GM18870 (cell line): ENCODE measurements around the gene ABRACL.
"Not testable (repeated sequence)": the region's sequence is repeated elsewhere in the genome, so short reads cannot be mapped to it uniquely, and the experiment has no call there.

ENCODE experiments used
- ATAC-seq: cut with Tn5 transposase; IDR thresholded peaks from one replicate; pipeline ENCODE4 v1.9.1; 2021; ENCODE audit warnings: moderate library complexity; ENCODE audit not compliant: unreplicated experiment

ABRACL gene

GRCh38 chr6:139010674-139011073 is 17.9 kb upstream of the ABRACL start:
- ATAC-seq, result no peak

DNA sequence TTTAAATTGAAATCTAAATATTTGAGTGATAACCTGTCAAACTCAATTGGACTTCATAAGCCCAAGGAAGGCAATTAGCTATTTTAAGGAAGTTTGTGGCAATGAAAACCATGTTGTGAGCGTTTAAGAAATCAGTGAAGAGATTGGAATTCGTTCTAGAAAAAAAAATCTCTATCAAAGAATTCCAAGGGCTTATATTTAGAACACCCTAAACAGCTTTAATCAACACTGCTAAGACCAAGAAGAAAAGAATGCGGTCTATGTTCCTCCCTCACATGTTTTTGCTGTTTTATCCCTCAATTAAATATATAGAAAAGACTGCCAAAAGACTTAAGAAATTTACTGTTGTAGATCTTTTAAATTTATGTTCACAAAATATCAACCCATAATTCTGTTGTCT is 16.6 kb upstream of the ABRACL start:
- no peak for ATAC-seq

DNA sequence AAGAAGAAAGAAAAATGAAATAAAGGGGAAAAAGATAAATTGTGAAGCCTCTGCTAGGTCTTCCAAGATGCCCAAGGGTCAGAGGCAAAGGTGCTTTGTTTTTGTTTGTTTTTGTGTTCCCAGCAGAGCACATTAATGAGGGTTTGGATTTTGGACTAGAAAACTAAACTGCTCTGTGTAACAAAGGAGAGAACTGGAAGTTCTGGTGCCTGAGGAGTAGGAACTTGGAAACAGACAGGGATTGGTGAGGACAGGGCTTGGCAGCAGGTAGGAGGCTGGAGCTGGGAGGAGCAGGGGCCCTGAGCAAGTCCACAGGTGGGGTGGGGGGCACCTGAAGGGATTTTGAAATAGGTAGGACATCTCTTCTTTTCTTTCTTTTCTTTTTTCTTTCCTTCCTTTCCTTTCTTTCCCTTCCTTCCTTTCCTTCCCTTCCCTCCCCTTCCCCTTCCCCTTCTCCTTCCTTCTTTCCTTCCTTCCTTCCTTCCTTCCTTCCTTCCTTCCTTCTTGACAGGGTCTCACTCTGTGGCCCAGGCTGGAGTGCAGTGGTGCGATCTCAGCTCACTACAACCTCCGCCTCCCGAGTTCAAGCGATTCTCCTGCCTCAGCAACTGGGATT is 15.3 kb upstream of the ABRACL start:
- ATAC-seq, result no peak

- ATAC-seq, result no peak
Observed at GRCh38 chr6:139014945-139015344, 13.6 kb upstream of the ABRACL start.

DNA sequence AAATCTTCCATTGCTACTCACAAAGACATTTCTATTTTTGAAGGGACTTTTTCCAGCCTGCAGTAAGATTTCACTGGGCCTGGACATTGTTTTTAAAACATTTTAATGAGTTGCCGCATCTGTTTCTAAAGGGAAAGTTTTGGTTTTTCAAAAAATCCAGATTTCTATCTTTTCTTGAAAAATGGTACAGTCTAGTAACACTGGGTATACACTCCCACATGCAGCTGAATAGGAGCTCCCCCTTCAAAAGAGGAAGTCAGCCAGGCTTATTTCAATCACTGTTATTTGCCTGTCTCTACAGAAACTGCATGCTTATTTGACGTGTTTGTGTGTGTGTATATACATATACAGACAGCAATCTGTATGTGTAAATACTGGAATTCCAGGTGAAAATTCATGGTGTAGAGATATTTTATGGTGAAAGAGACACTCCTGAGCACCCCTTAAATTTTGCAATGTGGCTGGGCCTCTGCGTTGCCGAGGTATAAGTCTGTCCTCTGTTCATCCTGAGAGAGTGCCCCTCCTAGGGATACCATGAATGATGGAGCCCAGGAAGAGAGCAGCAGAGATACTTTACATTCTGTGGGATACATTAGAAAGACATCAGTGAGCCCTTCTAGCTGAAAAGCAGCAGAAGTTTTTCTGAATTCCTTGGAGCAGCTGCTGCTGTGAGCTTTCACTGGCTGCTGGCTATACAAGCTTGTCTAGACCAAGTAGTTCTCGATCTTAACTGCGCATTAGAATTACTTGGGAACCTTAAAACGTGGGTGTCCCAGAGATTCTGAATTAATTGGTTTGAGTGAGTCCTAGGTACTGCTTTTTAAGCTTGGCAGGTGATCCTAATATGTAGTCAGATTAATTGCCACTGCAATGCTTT is 12.0 kb upstream of the ABRACL start:
- peak; percentile 80 for ATAC-seq

GRCh38 chr6:139017227-139017626 is 11.3 kb upstream of the ABRACL start:
- no peak for ATAC-seq

- ATAC-seq, result no peak
Observed at GRCh38 chr6:139019722-139020121, 8.8 kb upstream of the ABRACL start.

GRCh38 chr6:139020689-139021088 is 7.9 kb upstream of the ABRACL start:
- no peak for ATAC-seq

- ATAC-seq, result not testable (repeated sequence)
Observed at GRCh38 chr6:139025416-139025815, 3.1 kb upstream of the ABRACL start.

GRCh38 chr6:139027620-139028182 is 844 bp upstream of the ABRACL start:
- no peak for ATAC-seq

GRCh38 chr6:139028215-139028657 is 309 bp upstream of the ABRACL start:
- ATAC-seq, result peak; percentile 3

- ATAC-seq, result peak; percentile 26
Observed at GRCh38 chr6:139029470-139030227, 1.1 kb downstream of the ABRACL start.

GRCh38 chr6:139030228-139030963 is 1.9 kb downstream of the ABRACL start:
- ATAC-seq, result peak; percentile 76

GRCh38 chr6:139037490-139037889 is 8.9 kb downstream of the ABRACL start:
- no peak for ATAC-seq

DNA sequence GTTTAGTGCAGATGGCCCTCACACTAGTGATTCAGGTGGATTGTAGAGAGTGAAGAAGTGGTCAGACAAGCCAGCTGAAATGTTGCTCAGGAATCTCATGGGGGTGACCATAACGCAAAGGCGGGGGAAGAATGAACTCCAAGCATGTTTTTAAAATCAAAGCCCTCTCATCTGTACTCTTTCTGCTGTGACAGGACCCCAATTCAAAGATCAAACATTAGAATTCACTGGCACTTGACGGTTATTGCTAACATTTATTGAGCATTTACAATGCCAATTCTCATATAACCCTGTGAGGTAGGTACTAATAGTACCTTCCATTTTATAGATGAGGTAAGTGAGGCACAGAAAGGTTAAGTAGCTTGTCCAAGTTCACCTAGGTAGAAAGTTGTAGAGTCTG is 15.7 kb downstream of the ABRACL start:
- no peak for ATAC-seq

- no peak for ATAC-seq
Observed at GRCh38 chr6:139047677-139048076, 19.1 kb downstream of the ABRACL start.

DNA sequence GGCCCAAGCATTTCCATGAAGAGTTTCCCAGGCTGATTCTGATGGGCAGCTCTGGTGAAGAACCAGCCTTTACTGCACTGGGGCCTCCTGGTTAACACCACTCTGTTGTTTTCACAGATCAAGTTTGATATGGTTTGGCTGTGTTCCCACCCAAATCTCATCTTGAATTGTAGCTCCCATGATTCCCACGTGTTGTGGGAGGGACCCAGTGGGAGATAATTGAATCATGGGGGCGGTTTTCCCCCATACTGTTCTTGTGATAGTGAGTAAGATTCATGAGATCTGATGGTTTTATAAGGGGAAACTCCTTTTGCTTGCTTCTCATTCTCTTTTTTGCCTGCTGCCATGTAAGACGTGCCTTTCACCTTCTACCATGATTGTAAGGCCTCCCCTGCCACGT is 20.4 kb downstream of the ABRACL start:
- not testable (repeated sequence) for ATAC-seq

DNA sequence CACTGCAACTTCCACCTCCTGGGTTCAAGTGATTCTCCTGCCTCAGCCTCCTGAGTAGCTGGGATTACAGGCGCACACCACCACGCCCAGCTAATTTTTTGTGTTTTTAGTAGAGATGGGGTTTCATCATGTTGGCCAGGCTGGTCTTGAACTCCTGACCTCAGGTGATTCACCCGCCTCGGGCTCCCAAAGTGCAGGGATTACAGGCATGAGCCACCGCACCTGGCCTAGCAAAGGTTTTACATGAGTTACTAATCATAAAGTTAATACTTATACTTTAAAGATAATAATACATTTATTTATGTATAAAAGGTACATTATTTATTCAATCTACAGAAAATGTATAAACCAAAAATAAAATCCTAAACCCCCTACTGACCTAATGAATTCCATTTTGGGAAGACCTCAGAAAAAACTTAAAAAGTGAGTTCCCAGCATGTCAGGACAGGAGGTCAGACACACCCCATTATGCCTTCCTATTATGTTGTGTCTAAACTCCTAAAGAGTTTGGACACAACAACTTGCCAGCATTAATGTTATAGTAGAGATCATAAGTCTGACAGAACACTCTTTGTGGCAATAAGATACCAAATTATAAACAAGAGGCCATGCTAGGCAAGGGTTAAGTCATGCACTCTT is 21.7 kb downstream of the ABRACL start:
- not testable (repeated sequence) for ATAC-seq

GRCh38 chr6:139050770-139051313 is 22.3 kb downstream of the ABRACL start:
- no peak for ATAC-seq
